GM18519 (cell line): ENCODE results near the gene DAZ4.
"Not testable (repeated sequence)": the region's sequence is repeated elsewhere in the genome, so short reads cannot be mapped to it uniquely, and the experiment has no call there.

Experiments used
- ATAC-seq: cut with Tn5 transposase; IDR thresholded peaks from one replicate; pipeline ENCODE4 v1.9.1; 2021; ENCODE audit warnings: mild to moderate bottlenecking, moderate library complexity; ENCODE audit not compliant: unreplicated experiment, low FRiP score

DAZ4 gene, protein sequence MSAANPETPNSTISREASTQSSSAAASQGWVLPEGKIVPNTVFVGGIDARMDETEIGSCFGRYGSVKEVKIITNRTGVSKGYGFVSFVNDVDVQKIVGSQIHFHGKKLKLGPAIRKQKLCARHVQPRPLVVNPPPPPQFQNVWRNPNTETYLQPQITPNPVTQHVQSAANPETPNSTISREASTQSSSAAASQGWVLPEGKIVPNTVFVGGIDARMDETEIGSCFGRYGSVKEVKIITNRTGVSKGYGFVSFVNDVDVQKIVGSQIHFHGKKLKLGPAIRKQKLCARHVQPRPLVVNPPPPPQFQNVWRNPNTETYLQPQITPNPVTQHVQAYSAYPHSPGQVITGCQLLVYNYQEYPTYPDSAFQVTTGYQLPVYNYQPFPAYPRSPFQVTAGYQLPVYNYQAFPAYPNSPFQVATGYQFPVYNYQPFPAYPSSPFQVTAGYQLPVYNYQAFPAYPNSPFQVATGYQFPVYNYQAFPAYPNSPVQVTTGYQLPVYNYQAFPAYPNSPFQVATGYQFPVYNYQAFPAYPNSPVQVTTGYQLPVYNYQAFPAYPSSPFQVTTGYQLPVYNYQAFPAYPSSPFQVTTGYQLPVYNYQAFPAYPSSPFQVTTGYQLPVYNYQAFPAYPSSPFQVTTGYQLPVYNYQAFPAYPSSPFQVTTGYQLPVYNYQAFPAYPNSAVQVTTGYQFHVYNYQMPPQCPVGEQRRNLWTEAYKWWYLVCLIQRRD

DNA sequence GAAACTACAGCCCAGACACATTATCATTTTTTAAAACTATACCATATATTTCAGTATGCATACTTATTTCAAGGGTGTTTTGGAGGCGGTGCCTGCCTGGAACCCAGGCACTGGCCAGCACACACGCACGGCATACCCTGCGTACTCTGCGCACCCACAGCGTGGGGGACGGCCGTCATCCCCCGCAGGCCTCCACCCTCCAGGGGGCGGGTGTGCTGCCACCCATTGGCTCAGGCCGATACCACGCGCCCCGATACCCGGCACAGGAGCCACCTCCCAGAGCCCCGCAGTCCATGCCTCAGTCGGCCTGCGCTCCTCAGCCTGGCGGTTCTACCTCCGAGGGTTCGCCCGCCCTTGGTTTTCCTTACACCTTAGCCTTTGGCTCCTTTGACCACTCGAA, at the start of gene DAZ4:
TSS of gene DAZ4 (plus strand) at position 301 of the 400 bp plus-strand sequence. CDS start 208 bp downstream, outside the sequence.
- ATAC-seq, result not testable (repeated sequence)

DNA sequence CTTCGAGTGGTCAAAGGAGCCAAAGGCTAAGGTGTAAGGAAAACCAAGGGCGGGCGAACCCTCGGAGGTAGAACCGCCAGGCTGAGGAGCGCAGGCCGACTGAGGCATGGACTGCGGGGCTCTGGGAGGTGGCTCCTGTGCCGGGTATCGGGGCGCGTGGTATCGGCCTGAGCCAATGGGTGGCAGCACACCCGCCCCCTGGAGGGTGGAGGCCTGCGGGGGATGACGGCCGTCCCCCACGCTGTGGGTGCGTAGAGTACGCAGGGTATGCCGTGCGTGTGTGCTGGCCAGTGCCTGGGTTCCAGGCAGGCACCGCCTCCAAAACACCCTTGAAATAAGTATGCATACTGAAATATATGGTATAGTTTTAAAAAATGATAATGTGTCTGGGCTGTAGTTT, 20.4 kb upstream of the DAZ4 start, which contains the start of gene DAZ3:
TSS of gene DAZ3 (minus strand) at position 101 of the 400 bp plus-strand sequence. CDS start 208 bp downstream, outside the sequence.
- not testable (repeated sequence) for ATAC-seq

DNA sequence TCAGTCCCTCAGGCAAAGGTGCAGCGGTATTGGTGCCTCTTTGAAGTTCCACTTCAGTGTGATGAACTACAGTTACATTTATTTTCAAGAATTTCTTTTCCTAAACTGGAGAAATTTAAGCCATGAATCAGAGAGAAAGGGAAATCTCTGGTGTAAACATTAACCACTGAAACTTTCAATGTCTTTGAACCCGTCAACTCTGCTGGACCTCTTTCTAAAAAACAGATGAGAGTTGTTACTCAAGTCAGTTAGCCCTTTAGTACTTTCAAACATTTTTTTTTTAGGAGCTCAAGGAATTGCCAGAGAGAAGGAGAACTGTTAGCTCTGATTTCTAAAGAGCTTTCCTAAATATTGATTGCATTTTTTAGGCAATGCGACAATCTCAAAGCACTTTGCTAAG, 11.9 kb upstream of the DAZ4 start:
- not testable (repeated sequence) for ATAC-seq

DNA sequence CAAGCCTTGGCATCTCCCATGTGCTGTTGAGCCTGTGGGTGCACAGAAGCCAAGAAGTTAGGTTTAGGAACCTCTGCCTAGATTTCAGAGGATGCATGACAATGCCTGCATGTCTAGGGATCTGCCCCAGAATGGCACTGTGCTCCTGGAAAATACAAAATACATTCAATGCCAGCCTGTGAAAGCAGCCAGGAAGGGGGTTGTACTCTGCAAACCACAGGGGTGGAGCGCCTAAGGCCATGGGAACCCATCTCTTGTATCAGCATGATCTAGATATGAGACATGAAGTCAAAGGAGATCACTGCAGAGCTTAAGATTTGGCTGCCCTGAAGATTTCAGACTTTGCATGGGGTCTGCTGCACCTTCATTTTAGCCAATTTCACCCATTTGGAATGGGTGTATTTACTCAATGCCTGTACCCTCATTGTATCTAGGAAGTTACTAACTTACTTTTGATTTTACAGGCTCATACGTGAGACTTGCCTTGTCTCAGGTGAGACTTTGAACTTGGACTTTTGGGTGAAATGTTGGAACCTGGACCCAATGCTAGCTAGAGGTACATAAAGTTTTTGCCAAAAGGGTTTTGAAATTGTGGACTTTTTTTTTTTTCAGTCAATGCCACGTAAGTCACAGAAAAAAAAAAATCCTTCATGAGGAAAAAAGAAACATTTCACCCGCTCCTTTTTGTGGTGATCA, 9.4 kb upstream of the DAZ4 start:
- ATAC-seq, result not testable (repeated sequence)

DNA sequence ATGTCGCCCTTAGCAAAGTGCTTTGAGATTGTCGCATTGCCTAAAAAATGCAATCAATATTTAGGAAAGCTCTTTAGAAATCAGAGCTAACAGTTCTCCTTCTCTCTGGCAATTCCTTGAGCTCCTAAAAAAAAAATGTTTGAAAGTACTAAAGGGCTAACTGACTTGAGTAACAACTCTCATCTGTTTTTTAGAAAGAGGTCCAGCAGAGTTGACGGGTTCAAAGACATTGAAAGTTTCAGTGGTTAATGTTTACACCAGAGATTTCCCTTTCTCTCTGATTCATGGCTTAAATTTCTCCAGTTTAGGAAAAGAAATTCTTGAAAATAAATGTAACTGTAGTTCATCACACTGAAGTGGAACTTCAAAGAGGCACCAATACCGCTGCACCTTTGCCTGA, 8.7 kb upstream of the DAZ4 start:
- not testable (repeated sequence) for ATAC-seq
